Urothelium cell line (cell line): ENCODE measurements around the gene SHANK1.
A peak's percentile ranks its signal among the peaks of the same experiment; 100 is the strongest.

ENCODE experiments used
- DNase-seq: peaks from one replicate; pipeline ENCODE4 v3.0.0; 2011; ENCODE audit warnings: low spot score, mixed read lengths
- FAIRE-seq: peaks from 2 replicates; lab custom pipeline; 2011; peaks lifted over from hg19 to GRCh38; lab: Jason Lieb, UNC

SHANK1 gene

DNA sequence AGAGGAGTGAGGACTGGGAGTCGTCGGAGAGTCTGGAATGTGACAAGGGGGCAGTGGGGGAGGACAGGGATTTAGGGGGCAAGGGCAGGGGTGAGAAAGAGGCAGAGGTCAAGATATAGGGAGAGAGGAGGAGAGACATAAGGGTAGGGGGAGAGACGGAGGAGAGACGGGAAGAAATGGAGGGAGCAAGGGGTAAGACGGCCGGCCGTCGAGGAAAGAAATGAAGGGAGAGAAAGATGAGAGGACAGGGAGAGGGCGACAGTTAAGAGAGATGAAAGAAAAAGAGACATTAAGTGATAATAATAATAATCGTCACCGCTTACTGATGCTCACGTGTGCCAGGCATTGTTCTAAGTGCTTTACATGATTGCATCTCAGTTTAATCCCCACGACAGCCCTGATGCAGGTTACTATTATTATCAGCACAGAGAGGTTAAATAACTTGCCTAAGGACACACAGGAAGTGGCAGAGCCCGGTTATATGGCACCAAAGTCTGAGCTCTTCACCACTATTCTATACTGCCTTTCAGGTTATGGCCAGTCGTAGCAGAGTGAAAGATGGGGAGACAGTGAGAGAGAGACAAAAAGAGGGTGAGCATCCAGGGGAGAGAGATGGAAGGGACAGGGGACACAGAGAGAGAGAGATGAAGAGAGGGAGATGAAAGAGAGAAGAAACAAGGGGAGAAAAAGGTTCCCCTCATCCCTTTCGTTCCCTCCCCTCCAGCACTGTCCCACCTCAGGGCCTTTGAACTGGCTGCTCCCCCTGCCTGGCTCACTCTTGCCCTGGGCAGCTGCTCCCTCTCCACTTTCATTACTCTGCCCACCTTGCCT, 56.7 kb downstream of the SHANK1 start:
- FAIRE-seq: no peak
- no peak for DNase-seq

DNA sequence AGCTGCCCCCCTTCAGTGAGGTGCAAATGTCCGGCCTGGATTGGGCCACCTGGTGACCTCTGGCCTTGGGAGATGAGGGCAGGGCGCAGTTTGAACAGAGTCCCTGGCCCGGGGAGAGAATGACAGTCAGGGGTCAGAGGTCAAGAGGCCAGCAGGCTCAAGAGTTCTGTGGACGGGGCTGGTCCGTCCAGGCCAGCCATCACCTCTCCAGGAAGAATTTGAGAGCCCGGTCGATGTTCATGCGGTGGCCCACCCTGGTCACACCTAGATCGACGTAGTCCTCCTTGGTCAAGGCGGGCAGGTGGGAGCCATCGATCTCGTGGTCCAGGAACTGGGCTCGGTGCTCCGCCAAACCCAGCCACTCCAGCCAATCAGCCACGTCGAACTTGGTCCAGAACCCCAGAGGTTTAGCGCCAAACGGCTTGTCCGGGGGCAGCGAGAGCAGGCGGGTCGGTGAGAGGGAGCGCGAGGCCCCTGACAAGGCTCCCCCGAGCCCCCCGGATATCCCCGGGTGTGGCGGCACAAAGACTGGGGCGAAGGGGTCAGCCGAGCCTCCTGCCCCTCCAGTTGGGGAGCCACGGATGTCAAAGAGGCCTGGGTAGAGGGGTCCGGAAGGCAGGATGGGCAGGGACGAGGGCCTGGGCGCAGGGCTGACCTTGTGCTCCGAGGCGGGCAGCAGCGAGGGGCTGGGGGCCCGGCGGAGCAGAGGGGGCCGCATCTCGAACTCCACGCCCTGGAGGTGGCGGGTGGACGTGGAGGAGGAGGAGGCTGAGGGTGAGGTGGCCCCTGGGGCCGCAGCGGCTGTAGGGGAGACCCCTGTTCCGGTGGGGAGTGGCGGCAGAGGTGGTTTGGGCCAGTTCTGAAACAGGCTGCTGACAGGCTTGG, 57.6 kb downstream of the SHANK1 start:
- DNase-seq: no peak
- no peak for FAIRE-seq

DNA sequence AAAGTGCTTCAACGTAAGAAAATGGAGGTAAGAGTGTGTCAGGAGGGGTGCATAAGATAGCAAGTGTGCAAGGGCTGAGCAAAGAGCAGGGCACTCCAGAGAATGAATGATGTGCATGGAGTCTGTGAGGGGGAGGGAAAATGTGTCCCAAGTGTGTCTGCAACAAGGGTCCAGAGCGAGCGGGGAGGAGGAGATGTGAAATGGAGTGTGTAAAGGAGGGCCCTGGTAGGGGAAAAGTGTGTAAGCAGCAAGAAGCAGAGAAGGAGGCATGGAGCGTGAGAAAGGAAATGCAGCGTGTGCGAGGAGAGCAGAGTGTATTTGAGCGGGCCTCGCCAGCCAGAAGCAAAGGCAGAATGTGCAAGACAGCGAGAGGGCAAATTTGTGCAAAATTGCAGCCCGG, 58.6 kb downstream of the SHANK1 start:
- no peak for DNase-seq
- no peak for FAIRE-seq

DNA sequence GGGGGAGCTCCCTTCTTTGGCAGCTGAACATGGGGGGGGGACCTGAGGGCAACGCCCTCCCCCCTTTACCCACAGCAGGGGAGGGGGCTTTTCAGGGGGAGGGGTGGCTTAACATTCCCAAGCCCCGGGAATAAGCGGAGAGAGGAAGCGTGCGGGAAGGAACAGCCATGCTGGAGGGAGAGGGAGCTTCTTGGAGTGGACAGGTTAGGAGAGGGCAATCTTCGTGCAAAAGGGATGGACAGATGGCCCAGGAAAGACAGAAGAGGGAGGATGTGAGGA, 59.6 kb downstream of the SHANK1 start:
- FAIRE-seq (no peak), DNase-seq (no peak)

DNA sequence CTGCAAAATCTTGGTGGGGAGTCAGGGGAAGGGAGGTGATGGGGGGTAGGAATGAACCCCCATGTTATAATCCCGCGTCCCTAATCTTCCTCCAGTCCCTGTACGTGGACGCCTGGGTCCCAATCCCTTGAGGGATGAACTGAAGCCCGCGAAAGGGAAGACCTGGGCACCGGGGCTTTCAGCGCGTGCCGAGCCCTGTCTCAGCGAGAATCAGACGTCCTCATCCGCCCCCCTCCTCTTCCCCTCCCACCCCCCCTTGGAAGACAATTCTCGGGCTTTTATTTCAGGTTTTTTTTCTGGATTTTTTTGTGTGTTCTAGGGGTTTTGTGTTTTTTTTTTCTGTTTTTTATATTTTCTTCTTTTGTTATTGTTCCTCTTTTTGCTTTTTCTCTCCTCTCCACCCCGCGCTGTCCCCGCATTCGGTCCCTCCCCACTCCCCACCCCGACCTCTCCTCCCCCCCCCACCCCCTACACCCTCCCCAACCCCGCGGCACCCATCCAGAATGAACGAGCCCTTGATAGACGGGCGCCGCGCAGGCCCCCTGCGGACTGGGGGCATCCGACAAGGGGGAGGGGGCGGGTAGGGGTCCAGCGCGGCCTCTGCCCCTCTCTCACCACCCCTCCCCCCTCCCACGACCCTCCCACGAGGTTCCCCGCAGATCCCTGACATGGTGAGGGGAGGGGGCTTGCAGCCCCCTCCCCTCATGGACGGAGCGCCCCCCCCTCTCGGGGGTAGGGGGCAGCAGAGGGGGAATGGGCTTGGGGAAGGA, 60.1 kb downstream of the SHANK1 start:
- DNase-seq: no peak
- FAIRE-seq: no peak

DNA sequence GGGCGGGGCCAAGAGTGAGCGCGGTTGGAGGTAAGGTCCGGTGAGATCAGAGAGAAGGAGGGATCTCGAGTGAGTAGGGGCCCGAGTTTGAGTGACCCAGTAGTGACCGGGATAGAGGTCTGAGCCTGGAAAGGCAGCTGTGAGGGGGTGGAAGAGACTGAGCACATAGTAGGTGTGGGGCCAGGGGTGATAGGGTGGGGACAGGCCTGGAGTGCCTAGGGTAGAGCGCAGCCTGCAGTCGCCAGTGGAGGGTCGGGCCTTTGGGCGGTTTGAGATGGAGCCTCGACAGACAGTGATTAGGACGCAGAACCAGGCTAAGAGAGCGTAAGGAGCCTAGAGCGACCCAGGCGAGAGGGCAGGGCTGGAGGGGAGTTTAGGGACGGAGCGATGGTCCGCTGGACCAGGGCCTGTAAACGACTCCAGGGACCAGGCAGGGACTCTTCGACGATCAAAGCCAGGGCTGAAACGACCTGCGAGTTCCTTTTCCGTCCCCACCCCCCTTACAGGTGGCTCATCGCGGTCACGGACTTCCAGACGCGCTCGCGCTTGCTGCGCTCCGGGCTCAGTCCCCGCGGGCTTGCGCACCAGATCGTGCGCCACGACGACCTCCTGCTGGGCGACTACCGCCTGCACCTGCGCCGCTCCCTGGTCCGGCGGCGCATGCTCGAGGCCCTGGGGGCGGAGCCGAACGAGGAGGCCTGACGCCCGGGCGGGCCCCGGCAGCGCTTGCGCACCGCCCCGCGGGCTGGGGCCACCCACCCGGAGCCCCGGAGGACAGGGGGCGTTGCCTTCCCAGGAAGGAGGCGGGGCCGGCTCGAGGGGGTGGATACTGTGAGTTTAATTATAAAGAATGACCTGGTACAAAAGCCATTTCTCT, 60.9 kb downstream of the SHANK1 start:
- DNase-seq (peak; percentile 99), FAIRE-seq (peak; percentile 94)

DNA sequence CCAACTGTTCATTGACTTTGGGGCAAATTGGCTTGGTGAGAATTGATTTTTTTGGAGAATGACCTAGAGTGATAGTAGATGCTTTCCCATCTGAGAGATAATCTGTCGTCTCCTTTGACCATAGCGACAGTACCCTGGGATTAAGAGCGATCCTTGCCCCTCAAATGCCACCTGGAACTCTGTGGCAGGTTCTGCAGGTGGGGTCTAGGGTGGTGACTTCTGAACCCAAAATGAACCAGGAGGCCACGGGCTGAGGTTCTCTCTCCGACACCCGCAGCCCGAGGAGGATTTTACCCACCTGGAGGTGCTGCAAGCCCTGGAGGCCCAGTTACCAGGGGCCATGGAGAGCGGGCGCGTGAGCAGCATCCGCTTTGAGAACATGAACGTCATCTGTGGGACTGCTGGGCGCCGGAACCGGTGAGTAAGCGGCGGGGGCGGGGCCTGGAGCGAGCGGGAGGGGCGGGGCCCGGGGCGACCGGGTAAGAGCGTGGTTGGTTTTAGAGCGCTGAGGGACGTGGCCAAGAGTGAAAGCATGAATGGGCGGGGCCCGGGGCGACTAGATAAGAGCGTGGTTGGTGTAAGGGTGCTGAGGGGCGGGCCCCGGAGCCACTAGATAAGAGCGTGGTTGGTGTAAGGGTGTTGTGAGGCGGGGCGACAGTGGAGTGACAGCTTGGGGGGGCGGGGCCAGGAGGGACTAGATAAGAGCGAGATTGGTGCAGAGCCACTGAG, 61.7 kb downstream of the SHANK1 start:
- FAIRE-seq: no peak
- DNase-seq: peak; percentile 98

DNA sequence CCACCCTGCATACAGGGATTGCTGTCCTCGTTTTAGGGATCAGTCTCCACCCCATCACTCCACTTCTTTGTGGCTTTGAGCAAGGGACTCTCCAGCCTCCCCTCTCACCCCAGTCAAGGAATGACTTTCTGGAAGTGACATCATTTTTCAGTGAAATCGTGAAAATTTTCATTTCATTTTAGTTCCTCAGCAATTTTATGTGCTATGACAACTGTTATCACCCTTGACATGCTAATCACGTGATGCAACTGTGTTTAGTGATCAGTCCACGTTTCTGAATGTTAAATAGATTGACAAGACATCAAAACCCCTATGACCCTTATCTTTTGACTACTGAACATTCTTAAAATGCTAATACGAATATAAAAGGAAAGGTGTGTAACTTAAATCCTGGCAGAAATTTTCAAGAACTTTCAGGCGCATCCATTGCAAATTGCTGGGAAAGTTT, 62.4 kb downstream of the SHANK1 start:
- FAIRE-seq (no peak), DNase-seq (no peak)

DNA sequence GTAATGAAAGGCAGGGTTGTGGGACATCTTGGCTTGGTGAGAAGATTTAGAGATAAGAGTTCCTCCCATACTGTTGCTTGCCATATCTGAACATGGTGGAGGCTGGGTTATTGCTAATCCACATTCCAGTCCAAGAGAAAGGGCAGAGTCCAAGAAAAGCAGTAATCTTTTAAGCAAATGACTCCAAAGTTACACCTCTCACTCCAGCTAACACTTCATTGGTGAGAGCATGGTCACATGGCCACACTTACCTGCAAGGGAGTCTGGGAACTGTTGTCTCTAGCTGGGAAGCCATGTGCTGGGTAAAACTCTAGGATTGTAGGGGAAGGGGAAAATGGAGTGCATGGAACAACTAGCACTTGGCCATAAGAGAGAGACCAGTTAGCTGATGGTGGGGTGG, 64.7 kb downstream of the SHANK1 start:
- DNase-seq (no peak), FAIRE-seq (no peak)

DNA sequence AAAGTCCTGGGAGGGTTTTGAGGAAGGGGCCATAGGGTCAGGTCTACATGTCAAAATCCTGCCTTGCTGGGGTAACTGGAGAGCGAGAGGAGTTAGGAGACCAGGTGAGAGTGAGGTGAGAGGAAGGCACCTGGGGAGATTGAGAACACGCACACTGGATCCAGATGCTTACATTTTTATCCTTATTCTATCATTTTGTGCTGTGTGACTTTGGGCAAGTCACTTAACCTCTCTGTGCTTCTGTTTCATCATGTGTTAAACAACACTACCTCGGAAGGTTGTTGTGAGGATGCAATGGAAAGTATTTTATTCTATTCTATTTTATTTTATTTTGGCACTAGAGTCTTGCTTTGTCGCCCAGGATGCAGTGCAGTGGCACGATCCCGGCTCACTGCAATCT, 66.9 kb downstream of the SHANK1 start:
- FAIRE-seq: no peak

DNA sequence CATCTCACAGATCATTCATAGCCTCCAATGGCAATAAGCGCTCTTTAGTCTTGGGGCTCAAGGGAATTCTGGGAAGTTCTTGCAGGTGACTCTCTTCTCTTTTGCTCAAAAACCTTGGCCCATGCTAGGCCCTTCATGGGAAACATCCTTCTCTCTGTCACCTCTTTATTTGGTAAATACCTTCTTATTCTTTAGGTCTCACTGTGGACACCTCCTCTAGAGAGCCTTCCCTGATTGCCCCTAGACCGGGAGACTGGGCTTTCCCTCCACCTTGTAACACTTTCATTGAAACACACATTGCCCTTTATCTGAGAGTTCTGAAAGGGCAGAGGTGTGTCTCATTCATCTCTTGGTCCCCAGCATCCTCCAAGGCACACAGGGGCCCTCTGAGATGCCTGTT, 68.4 kb downstream of the SHANK1 start:
- FAIRE-seq (no peak), DNase-seq (no peak)

More for the DNA sequence above, 66.9 kb downstream of the SHANK1 start:
- no peak for DNase-seq

DNA sequence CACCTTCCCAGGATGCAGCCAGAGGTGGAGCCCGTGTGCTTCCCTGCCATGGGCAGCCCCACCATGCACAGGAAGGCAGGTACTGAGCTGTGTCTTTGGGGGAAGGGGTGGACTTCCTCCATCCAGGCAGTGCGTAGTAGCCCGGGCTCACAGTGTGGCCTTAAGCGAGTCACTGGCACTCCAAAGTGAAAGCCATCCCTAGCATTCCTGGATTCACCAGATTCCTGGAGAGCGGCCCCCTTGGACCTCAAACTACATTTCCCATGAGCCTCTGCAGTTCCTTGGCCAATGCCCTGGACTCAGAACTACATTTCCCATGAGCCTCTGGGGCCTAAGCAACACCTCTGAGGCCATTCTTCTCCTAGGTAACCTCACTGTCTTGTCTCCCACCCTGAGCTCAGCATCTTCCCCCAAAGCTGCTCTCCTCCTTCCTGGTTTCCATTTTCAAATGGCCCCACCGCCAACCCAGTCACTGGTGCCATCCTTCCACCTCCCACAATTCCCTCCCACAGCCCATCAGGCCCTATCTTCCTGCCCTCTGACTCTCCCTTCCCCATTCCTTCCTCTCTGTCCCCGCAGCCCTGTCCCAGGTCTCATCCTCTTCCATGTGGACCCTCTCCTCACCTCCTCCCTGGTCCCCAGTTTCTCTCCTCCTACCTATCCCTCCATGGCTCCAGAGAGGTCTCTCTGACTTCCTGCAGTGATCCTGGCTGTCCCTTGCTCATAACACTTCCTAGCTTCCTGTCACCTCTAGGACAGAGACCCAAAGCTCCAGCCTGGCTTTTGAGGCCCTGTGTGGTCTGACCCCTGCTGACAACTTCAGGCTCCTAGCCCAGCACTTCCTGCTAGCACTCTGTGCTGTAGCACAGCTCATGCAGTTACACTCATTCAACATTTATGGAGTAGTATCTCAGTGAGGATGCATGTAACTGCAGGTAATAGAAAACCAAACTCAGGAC, 69.9 kb downstream of the SHANK1 start, which contains the start of gene C19orf81:
C19orf81 (plus strand) TSS at position 13 of the 959 bp plus-strand sequence; CDS start at position 13, 0 bp downstream.
- FAIRE-seq (no peak), DNase-seq (peak; percentile 75)

DNA sequence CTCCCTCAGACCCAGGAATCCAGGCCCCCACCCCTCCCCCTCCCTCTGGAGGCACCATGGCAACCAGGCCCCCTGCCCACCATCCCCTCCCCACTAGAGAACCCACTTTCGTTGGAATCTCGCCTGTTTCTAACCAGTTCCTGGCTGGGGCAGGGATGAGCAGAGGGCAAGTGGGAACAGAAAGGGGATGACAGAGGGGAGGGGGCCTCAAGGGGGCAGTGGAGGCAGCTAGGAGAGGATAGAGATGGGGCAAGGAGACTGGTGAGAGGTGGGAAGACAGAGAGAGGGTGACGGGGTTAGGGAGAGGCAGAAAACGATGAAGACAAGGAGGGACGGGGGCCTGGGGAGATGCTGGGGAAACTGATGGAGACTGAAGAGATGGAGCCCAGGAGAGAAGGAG, 70.9 kb downstream of the SHANK1 start:
- no peak for FAIRE-seq
- DNase-seq: no peak

DNA sequence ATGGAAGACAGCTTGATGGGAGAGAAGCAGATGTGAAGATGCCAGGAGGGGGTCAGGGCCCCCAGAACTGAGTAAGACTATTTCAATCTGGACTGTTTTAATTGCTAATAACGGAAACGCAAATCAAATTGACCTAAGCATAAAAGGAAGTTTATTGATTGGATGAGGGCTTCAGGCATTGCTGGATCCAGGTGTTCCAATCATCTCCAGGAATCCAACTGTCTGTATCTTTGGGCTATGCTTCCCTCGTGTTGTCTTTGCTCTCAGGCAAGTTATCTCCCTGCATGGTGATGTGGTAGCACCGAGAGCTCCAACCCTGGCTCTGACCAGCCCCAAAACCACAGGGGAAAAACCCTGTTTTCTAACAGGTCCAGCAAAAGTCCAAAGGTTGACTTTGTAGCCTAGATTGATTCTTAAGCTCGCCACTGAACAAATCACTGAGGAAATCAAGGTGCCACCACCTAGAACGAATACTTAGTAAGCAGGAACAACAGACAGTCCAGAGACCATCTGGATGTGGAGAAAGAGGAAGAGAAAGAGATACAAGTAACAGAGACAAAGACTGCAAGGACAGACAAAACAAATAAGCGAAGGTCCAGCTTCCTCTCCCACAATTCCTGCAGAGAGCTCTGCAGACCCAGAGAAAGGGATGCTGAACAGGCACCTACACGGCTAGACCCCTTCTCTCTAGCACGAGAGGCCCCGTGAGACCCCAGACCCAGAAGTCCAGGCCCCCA, 71.6 kb downstream of the SHANK1 start:
- DNase-seq: no peak
- FAIRE-seq: no peak

DNA sequence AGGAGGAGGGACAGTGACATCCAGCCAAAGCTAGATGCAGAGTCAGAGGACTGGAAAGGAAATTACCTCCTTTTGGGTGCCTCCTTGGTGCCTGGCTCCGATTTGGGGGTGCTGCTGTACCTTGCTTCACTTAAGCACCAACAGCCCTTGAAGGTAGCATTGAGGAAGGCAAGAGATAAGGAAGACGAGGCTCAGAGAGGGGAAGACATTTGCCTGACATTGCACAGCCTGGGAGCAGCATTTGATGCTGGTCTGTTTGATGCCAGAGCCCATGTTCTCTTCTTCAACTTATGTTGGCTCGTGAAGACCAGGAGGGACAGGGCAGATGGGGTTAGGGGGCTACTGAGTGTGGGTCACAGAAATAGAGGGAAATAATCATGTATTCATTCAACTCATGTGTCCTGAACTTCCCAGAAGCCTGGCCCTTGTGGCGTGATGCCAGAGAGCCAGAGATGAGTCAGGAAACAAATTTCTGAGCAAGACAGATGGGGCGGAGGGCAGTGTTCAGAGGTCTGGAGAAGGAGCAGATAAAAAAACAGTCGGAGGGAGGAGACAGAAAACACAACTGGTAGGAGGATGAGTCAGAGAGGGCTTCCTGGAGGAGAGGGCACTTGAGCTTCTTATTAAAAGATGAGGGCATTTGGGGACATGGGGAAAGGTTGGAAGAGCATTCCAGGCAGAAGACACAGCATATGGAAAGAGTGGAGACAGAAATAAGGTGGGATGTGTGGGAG, 73.4 kb downstream of the SHANK1 start:
- DNase-seq (peak; percentile 88), FAIRE-seq (no peak)

DNA sequence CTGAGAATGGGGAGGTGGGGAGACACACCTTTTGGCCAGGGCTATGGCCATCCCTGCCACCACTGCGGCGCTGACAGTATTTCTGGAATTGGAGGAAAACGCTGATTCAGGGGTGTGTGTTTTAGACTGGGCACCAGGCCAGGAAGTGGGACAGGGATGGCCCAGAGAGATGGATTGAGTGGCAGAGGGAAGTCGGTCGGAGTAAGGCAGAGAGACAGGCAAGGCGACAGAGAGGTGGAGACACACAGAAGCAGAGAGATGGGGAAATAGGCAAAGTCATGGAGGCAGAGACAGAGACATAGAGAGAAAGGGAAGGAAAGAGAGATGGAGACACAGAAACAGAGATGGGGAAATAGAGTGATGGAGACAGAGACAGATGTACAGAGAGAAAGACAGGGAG, 74.5 kb downstream of the SHANK1 start:
- FAIRE-seq: peak; percentile 56

DNA sequence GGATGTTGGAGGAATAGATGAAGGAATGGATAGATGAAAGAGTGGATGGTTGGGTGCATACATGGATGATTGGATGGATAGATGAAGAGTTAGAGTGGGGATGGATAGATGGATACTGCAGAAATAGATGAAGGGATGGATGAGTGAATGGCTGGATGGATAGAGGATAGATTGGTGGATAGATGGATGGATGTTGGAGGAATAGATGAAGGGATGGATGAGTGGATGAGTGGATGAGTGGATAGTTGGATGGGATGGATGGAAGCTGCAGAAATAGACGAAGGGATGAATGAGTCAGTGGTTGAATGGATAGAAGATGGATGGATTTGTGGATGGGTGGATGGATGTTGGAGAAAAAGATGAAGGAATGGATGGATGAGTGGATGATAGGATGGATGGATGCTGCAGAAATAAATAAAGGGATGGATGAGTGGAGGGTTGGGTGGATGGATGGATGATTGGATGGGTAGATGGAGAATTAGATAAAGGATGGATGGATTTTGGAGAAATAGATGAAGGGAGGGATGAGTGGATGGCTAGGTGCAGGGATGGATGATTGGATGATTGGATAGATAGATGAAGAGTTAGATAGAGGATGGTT, 75.2 kb downstream of the SHANK1 start:
- no peak for DNase-seq
- peak; percentile 84 for FAIRE-seq

More for the DNA sequence above, 74.5 kb downstream of the SHANK1 start:
- DNase-seq: no peak
